ENCODE results near the gene WRAP53. TPM values are rescaled to one million over a fixed set of nuclear protein-coding genes. Genes with fewer than 3 reads are reported as not detected.

WRAP53 gene
- total RNA-seq, 4 donors from 2014 or later, result 3.7 to 33.0 (median 6.0) TPM

GRCh38 chr17:7729816-7730215 lies 41.5 kb downstream of the WRAP53 start:
- intact Hi-C loops (cut with DNase I; ENCODE audit: low total_unique reads) (loop anchor here (2.0 kb wide), 1 partner anchor 63 kb away; no protein-coding TSS in a partner anchor), in situ Hi-C loops (cut with MboI; ENCODE audit: low pct_ligation_motif_present in 1 of 4, low pct_unique_long_range_greater_than_20kb in 1 of 4, low sequenced_read_pairs in 3 of 4) (no loop called here)
- TF ChIP-seq POLR2AphosphoS5 (IDR thresholded peaks at IDR 0.05) (no peak), POLR2A (IDR thresholded peaks at IDR 0.05) (no peak), CTCF (IDR thresholded peaks at IDR 0.05) (no peak), EP300 (IDR thresholded peaks at IDR 0.05; ENCODE audit: low read depth) (no peak)
- no peak overlapping the region for H3K4me3 ChIP-seq
- H3K9me3 ChIP-seq, result no peaks in the 10 kb centered on the region
- no peaks in the 10 kb centered on the region for H3K36me3 ChIP-seq
- WGBS, 2 donors (ENCODE audit: low coverage in 1 of 2), result 52 to 71% methylated on average over 1 of the region's 1 CpG
- no peak overlapping the region for H3K27ac ChIP-seq
- no peak for DNase-seq
- H3K27me3 ChIP-seq, result peaks cover 3% of the 10 kb centered on the region
- H3K4me1 ChIP-seq, result no peaks in the 10 kb centered on the region

- Histone ChIP-seq H3K27me3 (peaks cover 6% of the 10 kb centered on the region), H3K4me3 (no peak overlapping the region), H3K27ac (no peak overlapping the region), H3K36me3 (no peaks in the 10 kb centered on the region), H3K4me1 (no peaks in the 10 kb centered on the region), H3K9me3 (no peaks in the 10 kb centered on the region)
- no peak for TF ChIP-seq POLR2A (IDR thresholded peaks at IDR 0.05)
- no peak for TF ChIP-seq EP300 (IDR thresholded peaks at IDR 0.05; ENCODE audit: low read depth)
- TF ChIP-seq POLR2AphosphoS5 (IDR thresholded peaks at IDR 0.05), result no peak
- no peak for TF ChIP-seq CTCF (IDR thresholded peaks at IDR 0.05)
- in situ Hi-C loops (cut with MboI; ENCODE audit: low pct_ligation_motif_present in 1 of 4, low pct_unique_long_range_greater_than_20kb in 1 of 4, low sequenced_read_pairs in 3 of 4), result no loop called here
- WGBS, 2 donors (ENCODE audit: low coverage in 1 of 2), result 86 to 88% methylated on average over 5 to 14 of the region's 14 CpGs
- DNase-seq, result no peak
- intact Hi-C loops (cut with DNase I; ENCODE audit: low total_unique reads), result no loop called here
Measured at GRCh38 chr17:7732981-7733539, 44.8 kb downstream of the WRAP53 start.

- no peaks in the 10 kb centered on the region for H3K36me3 ChIP-seq
- WGBS, 2 donors (ENCODE audit: low coverage in 1 of 2), result 63 to 82% methylated on average over 1 to 5 of the region's 5 CpGs
- intact Hi-C loops (cut with DNase I; ENCODE audit: low total_unique reads), result no loop called here
- H3K4me1 ChIP-seq, result no peaks in the 10 kb centered on the region
- H3K4me3 ChIP-seq, result no peak overlapping the region
- H3K27me3 ChIP-seq, result peaks cover 23% of the 10 kb centered on the region
- no peak overlapping the region for H3K27ac ChIP-seq
- DNase-seq, result no peak
- in situ Hi-C loops (cut with MboI; ENCODE audit: low pct_ligation_motif_present in 1 of 4, low pct_unique_long_range_greater_than_20kb in 1 of 4, low sequenced_read_pairs in 3 of 4), result no loop called here
- no peaks in the 10 kb centered on the region for H3K9me3 ChIP-seq
- TF ChIP-seq POLR2A (IDR thresholded peaks at IDR 0.05) (no peak), EP300 (IDR thresholded peaks at IDR 0.05; ENCODE audit: low read depth) (no peak), CTCF (IDR thresholded peaks at IDR 0.05) (no peak), POLR2AphosphoS5 (IDR thresholded peaks at IDR 0.05) (no peak)
Measured at GRCh38 chr17:7737601-7738000, 49.3 kb downstream of the WRAP53 start.

GRCh38 chr17:7739746-7740145 lies 51.5 kb downstream of the WRAP53 start:
- Histone ChIP-seq H3K4me3 (no peak overlapping the region), H3K4me1 (peaks cover 0 to 6% (median 3%) of the 10 kb centered on the region in 4 donors), H3K36me3 (no peaks in the 10 kb centered on the region), H3K9me3 (no peaks in the 10 kb centered on the region), H3K27ac (no peak overlapping the region), H3K27me3 (peaks cover 23% of the 10 kb centered on the region)
- intact Hi-C loops (cut with DNase I; ENCODE audit: low total_unique reads) (loop anchor here (10.0 kb wide), 1 partner anchor 115 kb away; the partner anchor contains the start of genes CYB5D1, NAA38 and TMEM88), in situ Hi-C loops (cut with MboI; ENCODE audit: low pct_ligation_motif_present in 1 of 4, low pct_unique_long_range_greater_than_20kb in 1 of 4, low sequenced_read_pairs in 3 of 4) (loop anchor here in 1 of 4 donors (10.0 kb wide), 1 partner anchor 75 kb away; no protein-coding TSS in a partner anchor)
- 57 to 86% methylated on average over 2 to 14 of the region's 14 CpGs for WGBS, 2 donors (ENCODE audit: low coverage in 1 of 2)
- DNase-seq, result no peak
- no peak for TF ChIP-seq EP300 (IDR thresholded peaks at IDR 0.05; ENCODE audit: low read depth)
- TF ChIP-seq POLR2A (IDR thresholded peaks at IDR 0.05), result no peak

Data from transverse colon (tissue), 4 donors.